HepG2 (cell line): Measurements from ENCODE around the gene SEC61A2. TPM values are rescaled to one million over a fixed set of nuclear protein-coding genes. Genes with fewer than 3 reads are reported as not detected.

ENCODE experiments used
- ATAC-seq: fragments of 200-7000 bp; cut with Tn5 transposase; 3 replicates; pipeline ENCODE4 v1.9.1; 2020; ENCODE audit warnings: mild to moderate bottlenecking, moderate library complexity
- BruUV-seq: library from RNA; stranded (reverse); fragments of 400-500 nt; replicated peaks from 2 replicates; lab custom pipeline; 2021; lab: Mats Ljungman, UMichigan
- CTCF ChIA-PET: fragments of 300-600 bp; formaldehyde crosslinking; extraction: SDS; loops from one replicate; lab custom pipeline; 2021; ENCODE audit warnings: low total read pairs, inconsistent platforms, low intra/inter-chr PET ratio; lab: Yijun Ruan, JAX
- POLR2A ChIA-PET: fragments of 350-600 bp; sonication (Branson Sonifier 250); formaldehyde crosslinking; loops from one replicate; lab custom pipeline; 2020; ENCODE audit warnings: antibody characterized with exemption, inconsistent platforms; lab: Yijun Ruan, JAX
- DNase-seq: peaks from one replicate; pipeline ENCODE4 v3.0.0-alpha.2; 2015; ENCODE audit warnings: low spot score
- FAIRE-seq: peaks from 3 replicates; lab custom pipeline; 2011; peaks lifted over from hg19 to GRCh38; lab: Jason Lieb, UNC
- H2AFZ ChIP-seq: one replicate; pipeline ENCODE4 v1.6.1; 2011; ENCODE audit warnings: low read length, inconsistent platforms
- H3K27ac ChIP-seq: fragments of 300-600 bp; 3 replicates; pipeline ENCODE4 v1.8.0; 2011; ENCODE audit warnings: mixed run types, mild to moderate bottlenecking, mixed read lengths, low read length, inconsistent platforms; ENCODE audit not compliant: insufficient read depth; ENCODE audit errors: extremely low read length
- H3K27me3 ChIP-seq, 2 experiments: fragments of 200-600 bp in 1 of 2; 2 replicates in 1 of 2; 3 replicates in 1 of 2; pipeline versions ENCODE4 v1.6.0 to v1.8.0; 2011; ENCODE audit warnings: low read length in 2 of 2, mild to moderate bottlenecking in 2 of 2, moderate library complexity in 2 of 2, inconsistent platforms in 1 of 2; ENCODE audit not compliant: insufficient read depth in 2 of 2, control insufficient read depth in 1 of 2
- H3K36me3 ChIP-seq, 2 experiments: fragments of 200-600 bp in 1 of 2; replicated peaks in 1 of 2; 2 replicates in 1 of 2; 3 replicates in 1 of 2; pipeline versions ENCODE4 v1.5.1 to v1.8.0; 2011; ENCODE audit warnings: low read length in 2 of 2, inconsistent platforms in 1 of 2; ENCODE audit not compliant: insufficient read depth in 2 of 2, control insufficient read depth in 1 of 2
- H3K4me1 ChIP-seq: 2 replicates; pipeline ENCODE4 v1.5.1; 2012; ENCODE audit warnings: low read length, inconsistent platforms; ENCODE audit not compliant: insufficient read depth
- H3K4me2 ChIP-seq: 2 replicates; pipeline ENCODE4 v1.6.0; 2011; ENCODE audit warnings: low read depth, low read length, inconsistent platforms
- H3K4me3 ChIP-seq, 3 experiments: fragments of 200-600 bp in 1 of 3; sonication (generic), shearing (Covaris generic) in 1 of 3; replicated peaks in 1 of 3; 2 replicates each; pipeline ENCODE4 v1.5.1; 2011 to 2016; ENCODE audit warnings: low read length in 3 of 3, inconsistent platforms in 2 of 3, low read depth in 2 of 3, mild to moderate bottlenecking in 2 of 3, control low read depth in 1 of 3, mixed read lengths in 1 of 3; ENCODE audit not compliant: insufficient read depth in 1 of 3
- H3K79me2 ChIP-seq: one replicate; pipeline ENCODE4 v1.6.1; 2011; ENCODE audit warnings: low read length, inconsistent platforms; ENCODE audit not compliant: insufficient read depth
- H3K9ac ChIP-seq: 2 replicates; pipeline ENCODE4 v1.6.0; 2011; ENCODE audit warnings: mild to moderate bottlenecking, low read depth, low read length, inconsistent platforms; ENCODE audit not compliant: insufficient read depth
- H3K9me3 ChIP-seq: 2 replicates; pipeline ENCODE4 v1.5.1; 2012; ENCODE audit warnings: mild to moderate bottlenecking, low read length
- H4K20me1 ChIP-seq: 2 replicates; pipeline ENCODE4 v1.6.0; 2011; ENCODE audit warnings: inconsistent platforms, mild to moderate bottlenecking, low read length, moderate library complexity; ENCODE audit not compliant: insufficient read depth
- AGO1 ChIP-seq: fragments of 200-400 bp; formaldehyde crosslinking; IDR thresholded peaks from 2 replicates; pipeline ENCODE4 v1.6.1; 2017; ENCODE audit warnings: mild to moderate bottlenecking, low read depth, low read length, moderate library complexity; ENCODE audit not compliant: poor library complexity, severe bottlenecking
- AGO2 ChIP-seq: fragments of 200-400 bp; formaldehyde crosslinking; optimal IDR thresholded peaks from 2 replicates; pipeline ENCODE3; 2017; ENCODE audit warnings: mild to moderate bottlenecking, low read depth, low read length, moderate library complexity
- ATF4 ChIP-seq, 2 experiments: fragments of 450-650 bp in 1 of 2; sonication (generic) in 1 of 2; formaldehyde crosslinking; IDR thresholded peaks; 2 replicates each; pipeline versions ENCODE4 v1.5.0 to v1.8.0; 2020 to 2022; ENCODE audit warnings: mild to moderate bottlenecking in 1 of 2, missing genetic modification reagents in 1 of 2
- CSRNP1 ChIP-seq: sonication (generic); formaldehyde crosslinking; IDR thresholded peaks from 2 replicates; pipeline ENCODE4 v1.8.1; 2023; ENCODE audit warnings: mild to moderate bottlenecking, missing genetic modification reagents
- IKZF4 ChIP-seq: sonication (generic); formaldehyde crosslinking; IDR thresholded peaks from 2 replicates; pipeline ENCODE4 v1.5.1; 2020; ENCODE audit warnings: borderline replicate concordance, mild to moderate bottlenecking, low read depth, missing genetic modification reagents; ENCODE audit errors: not compliant biosample characterization
- MBD4 ChIP-seq: IDR thresholded peaks from 2 replicates; pipeline ENCODE4 v1.6.1; 2012; ENCODE audit warnings: low read length, inconsistent platforms, borderline replicate concordance
- NFE2L1 ChIP-seq: sonication (generic); formaldehyde crosslinking; IDR thresholded peaks from 2 replicates; pipeline ENCODE4 v1.4.0; 2020; ENCODE audit warnings: missing genetic modification reagents, mild to moderate bottlenecking, borderline replicate concordance
- NR2F2 ChIP-seq: IDR thresholded peaks from 2 replicates; pipeline ENCODE4 v1.6.1; 2012; ENCODE audit warnings: low read depth, inconsistent platforms, borderline replicate concordance
- POLR2AphosphoS5 ChIP-seq: IDR thresholded peaks from 2 replicates; pipeline ENCODE4 v1.6.1; 2012; ENCODE audit warnings: low read depth, low read length
- THAP8 ChIP-seq: sonication (generic); formaldehyde crosslinking; IDR thresholded peaks from 2 replicates; pipeline ENCODE4 v1.5.1; 2020; ENCODE audit warnings: missing genetic modification reagents, mild to moderate bottlenecking, borderline replicate concordance
- TOE1 ChIP-seq: sonication (generic); formaldehyde crosslinking; IDR thresholded peaks from 2 replicates; pipeline ENCODE4 v1.4.0; 2020; ENCODE audit warnings: mild to moderate bottlenecking, missing genetic modification reagents
- TRIM24 ChIP-seq: sonication (generic); formaldehyde crosslinking; IDR thresholded peaks from 2 replicates; pipeline ENCODE4 v1.8.0; 2022; ENCODE audit warnings: mild to moderate bottlenecking, missing genetic modification reagents
- ZNF570 ChIP-seq: sonication (generic); formaldehyde crosslinking; IDR thresholded peaks from 2 replicates; pipeline ENCODE4 v1.4.0; 2020; ENCODE audit warnings: mild to moderate bottlenecking, missing genetic modification reagents, borderline replicate concordance
- ZNF572 ChIP-seq: sonication (generic); formaldehyde crosslinking; IDR thresholded peaks from 2 replicates; pipeline ENCODE4 v1.5.1; 2020; ENCODE audit warnings: mild to moderate bottlenecking, missing genetic modification reagents
- ZNF800 ChIP-seq: sonication (generic); formaldehyde crosslinking; IDR thresholded peaks from 2 replicates; pipeline ENCODE4 v1.4.0; 2020; ENCODE audit warnings: missing genetic modification reagents
- WGBS: methylation state at CpG from one replicate; pipeline ENCODE4 v1.1.6; 2017; ENCODE audit warnings: low lambda C conversion rate; 5-methylcytosine and 5-hydroxymethylcytosine counted together
- in situ Hi-C: cut with HindIII; loops from 2 replicates; pipeline ENCODE4 v1.10.0; 2017; ENCODE audit warnings: low pct_unique_long_range_greater_than_20kb; ENCODE audit not compliant: extremely low pct_ligation_motif_present
- intact Hi-C: fragments of 100-400 bp; cut with micrococcal nuclease; formaldehyde crosslinking; loops from one replicate; pipeline ENCODE4 v1.10.0; 2022; ENCODE audit not compliant: unreplicated experiment
- polyA plus RNA-seq, 8 experiments: library from polyadenylated mRNA; depleted of rRNA in 3 of 8; stranded (reverse) in 7 of 8; unstranded in 1 of 8; fragments of >200 nt; fragmentation: Illumina TruSeq in 4 of 8; extraction: Trizol in 4 of 8; gene quantifications; 2 replicates each; pipeline versions ENCODE4 v1.2.1 to v1.2.3, GENCODE V29; 2011 to 2016; ENCODE audit warnings: low read depth in 4 of 8, missing spikeins in 1 of 8, mixed read lengths in 1 of 8; ENCODE audit not compliant: insufficient read depth in 1 of 8
- total RNA-seq, 5 experiments: library from RNA; depleted of rRNA; stranded (reverse); fragments of >200 nt; fragmentation: Illumina TruSeq; extraction: Trizol; gene quantifications; 2 replicates each; pipeline ENCODE4 v1.2.3, GENCODE V29; 2016; ENCODE audit warnings: low read depth in 1 of 5
- TF ChIP-seq, protein P1 (sequence below): sonication (generic); formaldehyde crosslinking; conservative IDR thresholded peaks from 2 replicates; pipeline ENCODE4 v1.4.0; 2020; ENCODE audit warnings: missing genetic modification reagents

SEC61A2 gene
- total and polyA plus RNA-seq, 2 of the 13 experiments (the other 11 are each of a cell fraction or from before 2014, with no cell fraction given) = 5.5 to 7.4 TPM

DNA sequence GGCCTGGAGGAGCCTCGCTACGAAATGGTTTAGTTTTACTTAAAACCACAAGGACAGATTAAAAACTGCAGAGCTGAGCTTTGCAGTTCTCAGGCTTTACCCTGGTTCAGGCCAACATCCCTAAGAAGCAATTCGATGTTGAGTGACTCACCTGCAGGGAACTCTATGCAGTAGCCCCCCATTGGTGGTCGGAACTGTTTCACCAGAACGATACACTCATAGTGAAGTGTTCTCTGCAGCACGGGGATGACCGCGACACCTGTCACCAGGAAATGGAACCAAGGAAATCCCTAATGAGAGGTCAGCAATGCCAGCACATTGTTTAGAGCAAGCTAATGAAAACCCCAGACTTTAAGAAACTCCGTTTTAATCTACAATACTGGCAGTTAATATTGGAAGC, 48.2 kb downstream of the SEC61A2 start:
- ChIA-PET CTCF (no interaction called here), POLR2A (no interaction called here)
- H2AFZ ChIP-seq = no peak overlapping the region
- no peak overlapping the region for H3K27ac ChIP-seq
- ATAC-seq (no peak), FAIRE-seq (no peak), DNase-seq (no peak)
- no TSS peak for BruUV-seq
- H3K4me1 ChIP-seq = no peaks in the 10 kb centered on the region
- H3K79me2 ChIP-seq = no peaks in the 10 kb centered on the region
- H3K4me2 ChIP-seq = no peak overlapping the region
- in situ Hi-C loops (no loop called here), intact Hi-C loops (no loop called here)
- no peaks in the 10 kb centered on the region; a peak in 1 of 5 replicates for H3K27me3 ChIP-seq
- H3K9ac ChIP-seq = no peak overlapping the region
- no peak overlapping the region for H3K4me3 ChIP-seq
- peaks cover 15 to 50% of the 10 kb centered on the region in 2 experiments; a peak in 4 of 5 replicates for H3K36me3 ChIP-seq
- H4K20me1 ChIP-seq = no peaks in the 10 kb centered on the region
- WGBS = 96% methylated on average over 9 of the region's 9 CpGs
- no peaks in the 10 kb centered on the region for H3K9me3 ChIP-seq
- TF ChIP-seq, protein P1, sequence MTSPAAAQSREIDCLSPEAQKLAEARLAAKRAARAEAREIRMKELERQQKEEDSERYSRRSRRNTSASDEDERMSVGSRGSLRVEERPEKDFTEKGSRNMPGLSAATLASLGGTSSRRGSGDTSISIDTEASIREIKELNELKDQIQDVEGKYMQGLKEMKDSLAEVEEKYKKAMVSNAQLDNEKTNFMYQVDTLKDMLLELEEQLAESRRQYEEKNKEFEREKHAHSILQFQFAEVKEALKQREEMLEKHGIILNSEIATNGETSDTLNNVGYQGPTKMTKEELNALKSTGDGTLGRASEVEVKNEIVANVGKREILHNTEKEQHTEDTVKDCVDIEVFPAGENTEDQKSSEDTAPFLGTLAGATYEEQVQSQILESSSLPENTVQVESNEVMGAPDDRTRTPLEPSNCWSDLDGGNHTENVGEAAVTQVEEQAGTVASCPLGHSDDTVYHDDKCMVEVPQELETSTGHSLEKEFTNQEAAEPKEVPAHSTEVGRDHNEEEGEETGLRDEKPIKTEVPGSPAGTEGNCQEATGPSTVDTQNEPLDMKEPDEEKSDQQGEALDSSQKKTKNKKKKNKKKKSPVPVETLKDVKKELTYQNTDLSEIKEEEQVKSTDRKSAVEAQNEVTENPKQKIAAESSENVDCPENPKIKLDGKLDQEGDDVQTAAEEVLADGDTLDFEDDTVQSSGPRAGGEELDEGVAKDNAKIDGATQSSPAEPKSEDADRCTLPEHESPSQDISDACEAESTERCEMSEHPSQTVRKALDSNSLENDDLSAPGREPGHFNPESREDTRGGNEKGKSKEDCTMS (CRISPR knock-in tag) = no peak
- TF ChIP-seq ATF4 (CRISPR knock-in tag; IDR thresholded peaks at IDR 0.05) = no peak
- TF ChIP-seq ZNF572 (CRISPR knock-in tag) = no peak
- TF ChIP-seq NFE2L1 (CRISPR knock-in tag) = no peak
- no peak for TF ChIP-seq CSRNP1 (CRISPR knock-in tag)
- no peak for TF ChIP-seq ZNF800 (CRISPR knock-in tag)
- TF ChIP-seq MBD4 = no peak
- no peak for TF ChIP-seq AGO1
- TF ChIP-seq AGO2 = no peak
- no peak for TF ChIP-seq ZNF570 (CRISPR knock-in tag)
- TF ChIP-seq IKZF4 (CRISPR knock-in tag) = no peak
- no peak for TF ChIP-seq TRIM24 (CRISPR knock-in tag)
- TF ChIP-seq NR2F2 = no peak
- TF ChIP-seq TOE1 = no peak
- no peak for TF ChIP-seq POLR2AphosphoS5
- no peak for TF ChIP-seq THAP8 (CRISPR knock-in tag)
